ENCODE data around the gene DHX36. TPM values are rescaled to one million over a fixed set of nuclear protein-coding genes. Genes with fewer than 3 reads are reported as not detected.

Gene DHX36
- total RNA-seq, 1 donor from 2014 or later = 93.4 TPM

DNA sequence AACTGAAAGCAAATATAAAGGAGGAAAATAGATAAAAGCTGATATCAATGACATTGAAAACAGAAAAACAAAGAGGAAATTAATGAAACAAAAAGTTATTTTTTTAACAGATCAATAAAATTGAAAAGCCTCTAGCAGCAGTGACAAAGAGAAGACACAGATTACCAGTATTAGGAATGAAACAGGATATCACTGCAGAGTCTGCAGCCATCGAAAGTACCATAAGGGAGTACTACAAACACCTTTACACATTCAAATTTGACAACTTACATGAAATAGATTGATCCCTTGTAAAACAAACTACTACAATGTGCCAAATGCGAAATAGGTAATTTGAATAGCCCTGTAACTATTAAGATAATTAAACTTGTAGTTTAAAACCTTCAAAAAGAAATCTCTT, 24.9 kb upstream of the DHX36 start:
- Mint-ChIP-seq H3K9me3 (no peaks in the 10 kb centered on the region), H3K4me1 (no peaks in the 10 kb centered on the region), H3K4me3 (no peak overlapping the region), H3K36me3 (ENCODE audit: low read depth) (no peaks in the 10 kb centered on the region), H3K27ac (ENCODE audit: unreplicated experiment) (no peak overlapping the region), H3K27me3 (ENCODE audit: low read depth) (peaks cover 44% of the 10 kb centered on the region)
- TF ChIP-seq, protein P1, sequence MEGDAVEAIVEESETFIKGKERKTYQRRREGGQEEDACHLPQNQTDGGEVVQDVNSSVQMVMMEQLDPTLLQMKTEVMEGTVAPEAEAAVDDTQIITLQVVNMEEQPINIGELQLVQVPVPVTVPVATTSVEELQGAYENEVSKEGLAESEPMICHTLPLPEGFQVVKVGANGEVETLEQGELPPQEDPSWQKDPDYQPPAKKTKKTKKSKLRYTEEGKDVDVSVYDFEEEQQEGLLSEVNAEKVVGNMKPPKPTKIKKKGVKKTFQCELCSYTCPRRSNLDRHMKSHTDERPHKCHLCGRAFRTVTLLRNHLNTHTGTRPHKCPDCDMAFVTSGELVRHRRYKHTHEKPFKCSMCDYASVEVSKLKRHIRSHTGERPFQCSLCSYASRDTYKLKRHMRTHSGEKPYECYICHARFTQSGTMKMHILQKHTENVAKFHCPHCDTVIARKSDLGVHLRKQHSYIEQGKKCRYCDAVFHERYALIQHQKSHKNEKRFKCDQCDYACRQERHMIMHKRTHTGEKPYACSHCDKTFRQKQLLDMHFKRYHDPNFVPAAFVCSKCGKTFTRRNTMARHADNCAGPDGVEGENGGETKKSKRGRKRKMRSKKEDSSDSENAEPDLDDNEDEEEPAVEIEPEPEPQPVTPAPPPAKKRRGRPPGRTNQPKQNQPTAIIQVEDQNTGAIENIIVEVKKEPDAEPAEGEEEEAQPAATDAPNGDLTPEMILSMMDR (conservative IDR thresholded peaks at IDR 0.05) = no peak
- no peak for DNase-seq (ENCODE audit: low read depth, low spot score)

DNA sequence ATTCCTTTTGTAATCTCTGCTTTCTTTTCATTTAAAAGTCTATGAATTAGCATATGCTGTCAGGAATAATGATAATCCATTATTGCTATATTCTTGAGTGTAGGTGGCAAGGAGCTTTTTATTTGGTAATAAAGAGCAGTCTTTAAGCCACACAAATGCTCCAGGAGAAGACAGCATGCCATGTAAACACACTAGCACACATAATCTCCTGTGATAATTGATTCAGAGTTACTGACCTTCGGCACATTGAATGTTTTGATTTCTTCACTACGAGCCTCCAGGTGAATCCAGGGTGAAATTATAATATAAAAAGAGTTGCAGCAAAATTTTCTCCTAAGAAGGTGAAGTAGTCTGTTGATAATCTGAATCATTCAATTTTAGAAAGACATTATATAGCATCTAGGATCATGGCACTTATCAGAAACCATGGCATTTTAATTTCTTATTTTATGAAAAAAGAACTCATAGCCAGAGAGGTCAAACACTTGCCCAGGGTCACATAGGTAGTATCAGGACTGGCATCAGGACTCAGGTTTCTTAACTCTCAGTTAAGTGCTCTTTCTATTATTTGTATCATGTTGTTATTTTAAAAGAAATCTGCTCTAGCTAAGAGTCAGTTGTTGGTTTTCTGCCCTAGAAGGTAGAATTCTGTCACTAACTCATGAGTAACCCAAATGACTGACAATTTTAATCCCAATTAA, 21.3 kb upstream of the DHX36 start:
- Mint-ChIP-seq H3K36me3 (ENCODE audit: low read depth) (no peaks in the 10 kb centered on the region), H3K9me3 (no peaks in the 10 kb centered on the region), H3K27ac (ENCODE audit: unreplicated experiment) (no peak overlapping the region), H3K4me1 (no peaks in the 10 kb centered on the region), H3K27me3 (ENCODE audit: low read depth) (peaks cover 25% of the 10 kb centered on the region), H3K4me3 (no peak overlapping the region)
- TF ChIP-seq, protein P1 (conservative IDR thresholded peaks at IDR 0.05) = no peak
- DNase-seq (ENCODE audit: low read depth, low spot score) = no peak

DNA sequence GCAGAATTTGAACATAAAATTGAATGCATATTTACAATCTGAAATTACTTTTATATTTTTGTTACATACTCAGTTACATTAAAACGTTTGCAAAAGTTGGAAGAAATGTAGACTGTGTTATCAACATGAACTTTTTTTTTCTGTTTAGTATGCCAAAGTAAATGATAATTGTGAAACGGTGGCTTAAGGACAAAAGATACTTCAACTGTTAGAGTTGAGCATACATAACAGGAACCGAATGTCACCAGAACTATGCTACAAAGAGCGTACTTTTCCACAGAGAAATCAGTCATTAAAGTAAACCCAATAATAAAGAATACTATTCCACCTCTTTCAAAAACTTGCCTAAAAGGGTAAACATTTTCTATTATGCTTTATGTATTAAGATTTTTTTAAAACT, 14.3 kb upstream of the DHX36 start:
- H3K36me3 Mint-ChIP-seq (ENCODE audit: low read depth) = no peaks in the 10 kb centered on the region
- H3K27me3 Mint-ChIP-seq (ENCODE audit: low read depth) = peaks cover 8% of the 10 kb centered on the region
- no peaks in the 10 kb centered on the region for H3K9me3 Mint-ChIP-seq
- no peaks in the 10 kb centered on the region for H3K4me1 Mint-ChIP-seq
- no peak overlapping the region for H3K4me3 Mint-ChIP-seq
- TF ChIP-seq, protein P1 (conservative IDR thresholded peaks at IDR 0.05) = no peak
- DNase-seq (ENCODE audit: low read depth, low spot score) = no peak
- H3K27ac Mint-ChIP-seq (ENCODE audit: unreplicated experiment) = no peak overlapping the region

DNA sequence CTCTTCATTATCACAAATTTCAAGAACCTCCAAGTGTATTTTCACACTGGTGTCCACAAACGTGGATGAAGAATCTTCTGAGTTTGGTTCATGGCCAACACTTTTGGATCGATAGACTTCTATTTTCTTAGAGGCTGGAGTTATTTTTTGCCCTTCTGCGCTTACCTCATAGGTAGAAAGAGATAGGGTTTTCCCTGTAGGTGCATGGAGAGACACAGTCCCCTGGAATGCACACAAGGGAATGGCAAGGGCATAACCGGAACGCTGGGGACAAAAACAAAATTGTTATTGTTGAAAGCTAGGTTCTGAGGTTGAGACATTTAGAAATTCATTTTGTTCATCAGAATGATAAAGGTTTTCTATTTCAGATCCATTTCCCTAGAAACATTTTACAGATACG, 13.7 kb upstream of the DHX36 start:
- no peak for DNase-seq (ENCODE audit: low read depth, low spot score)
- no peak overlapping the region for H3K4me3 Mint-ChIP-seq
- H3K4me1 Mint-ChIP-seq = no peaks in the 10 kb centered on the region
- TF ChIP-seq, protein P1 (conservative IDR thresholded peaks at IDR 0.05) = no peak
- no peak overlapping the region for H3K27ac Mint-ChIP-seq (ENCODE audit: unreplicated experiment)
- peaks cover 10% of the 10 kb centered on the region for H3K27me3 Mint-ChIP-seq (ENCODE audit: low read depth)
- H3K9me3 Mint-ChIP-seq = no peaks in the 10 kb centered on the region
- no peaks in the 10 kb centered on the region for H3K36me3 Mint-ChIP-seq (ENCODE audit: low read depth)

DNA sequence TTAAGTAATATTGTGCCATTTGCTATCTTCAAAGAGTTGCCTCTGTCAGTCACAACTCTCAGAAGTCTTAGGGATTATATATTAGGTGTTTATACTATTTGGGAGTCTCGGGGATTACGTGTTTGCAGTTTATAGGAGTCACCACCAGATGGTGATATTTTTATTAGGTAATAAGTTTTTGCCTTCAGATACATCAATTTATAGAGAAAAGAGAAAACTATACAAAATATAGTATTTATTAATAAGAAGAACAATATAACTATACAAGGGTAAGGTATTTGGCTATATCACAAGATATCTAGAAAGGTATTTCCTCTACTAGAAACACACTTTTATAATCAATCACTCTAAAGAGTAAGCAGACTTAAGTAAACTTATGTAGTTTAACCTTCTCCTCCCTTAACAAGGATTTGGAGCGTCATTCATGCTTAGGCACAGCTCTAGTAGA, 10.7 kb upstream of the DHX36 start:
- no peak overlapping the region for H3K4me3 Mint-ChIP-seq
- TF ChIP-seq, protein P1 (conservative IDR thresholded peaks at IDR 0.05) = peak; percentile 80
- H3K4me1 Mint-ChIP-seq = no peaks in the 10 kb centered on the region
- H3K27me3 Mint-ChIP-seq (ENCODE audit: low read depth) = peaks cover 8% of the 10 kb centered on the region
- H3K27ac Mint-ChIP-seq (ENCODE audit: unreplicated experiment) = no peak overlapping the region
- H3K36me3 Mint-ChIP-seq (ENCODE audit: low read depth) = no peaks in the 10 kb centered on the region
- no peak for DNase-seq (ENCODE audit: low read depth, low spot score)
- no peaks in the 10 kb centered on the region for H3K9me3 Mint-ChIP-seq
